ENCODE data around the gene SYCP2.

SYCP2 gene

DNA sequence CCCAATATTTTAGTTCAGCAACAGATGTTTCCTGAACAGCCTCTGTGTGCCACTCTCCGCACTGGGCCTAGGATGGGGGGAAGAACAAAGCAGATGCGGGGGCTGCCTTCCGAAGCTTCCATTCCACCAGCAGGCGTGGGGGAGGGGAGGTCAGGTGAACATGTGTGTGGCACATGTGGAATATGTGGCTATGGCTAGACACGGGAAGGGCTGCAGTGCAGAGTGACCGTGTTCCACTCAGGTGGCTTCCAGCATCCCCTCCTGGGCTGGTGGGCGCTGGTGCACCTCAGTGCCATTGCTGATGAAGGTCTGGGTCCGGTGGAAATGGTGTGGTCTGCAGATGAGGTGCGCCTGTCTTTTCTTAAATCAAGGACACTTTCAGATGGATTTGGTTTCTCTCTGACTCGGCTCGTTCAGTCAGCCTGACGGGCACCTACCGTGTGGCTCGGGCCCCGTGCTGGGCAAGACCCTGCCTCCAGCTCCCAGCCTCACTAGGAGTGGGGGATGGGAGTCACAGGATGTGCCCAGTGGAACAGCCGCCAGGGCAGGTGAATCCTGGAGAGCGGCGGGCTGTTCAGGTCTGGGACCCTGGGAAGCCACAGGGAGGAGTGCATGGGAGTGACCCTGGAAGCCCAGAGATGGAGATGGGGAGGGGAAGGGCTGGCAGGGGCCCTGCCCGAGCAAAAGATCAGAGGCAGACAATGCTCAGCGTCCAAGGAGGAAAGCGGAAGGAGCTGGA is 111.0 kb downstream of the SYCP2 start:
- DNase-seq (ENCODE audit: low spot score), result no peak

GRCh38 chr20:59821788-59822187 is 111.6 kb downstream of the SYCP2 start:
- DNase-seq (ENCODE audit: low spot score), result no peak

- no peak for DNase-seq (ENCODE audit: low spot score)
These were observed 112.2 kb downstream of the SYCP2 start for GRCh38 chr20:59821201-59821600.

DNA sequence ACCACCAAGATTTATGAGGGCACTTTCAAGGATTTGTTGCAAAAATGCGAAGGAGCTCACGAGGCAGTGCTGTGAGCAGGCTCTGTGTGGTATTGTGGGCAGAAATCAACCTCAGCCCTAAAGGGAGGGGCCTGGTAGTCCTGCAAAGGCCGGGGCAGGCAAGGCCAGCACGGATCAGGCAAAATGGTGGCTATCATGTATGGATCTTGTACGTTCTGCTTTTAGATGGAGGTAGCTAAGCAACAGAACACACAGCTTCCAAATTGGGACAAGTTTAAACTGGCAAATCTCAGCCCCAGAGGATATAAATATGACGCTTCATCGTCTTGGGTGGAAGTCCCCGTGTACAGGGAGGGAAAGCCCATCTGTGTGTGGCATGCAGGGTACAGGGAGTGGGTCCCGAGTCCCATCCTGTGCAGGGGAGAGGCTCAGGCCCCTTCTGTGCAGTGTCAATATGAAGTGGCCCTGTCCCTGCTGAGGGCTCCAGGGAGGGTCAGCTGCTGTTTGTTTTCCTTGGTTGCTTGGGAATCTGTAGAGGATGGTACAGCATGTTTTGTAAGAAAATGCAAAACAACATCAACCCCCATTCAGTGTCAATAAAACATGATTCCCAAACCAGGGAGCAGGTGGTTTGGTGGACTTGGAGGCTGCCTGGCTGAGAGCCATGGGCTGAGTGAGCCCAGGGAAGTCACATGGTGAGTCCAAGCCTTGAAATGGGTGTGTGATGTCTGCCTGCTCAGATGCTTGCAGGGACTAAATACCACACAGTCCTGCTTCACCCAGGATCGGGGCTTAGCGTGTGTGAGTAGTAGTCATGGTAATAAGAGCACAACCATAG is 113.0 kb downstream of the SYCP2 start:
- DNase-seq (ENCODE audit: low spot score), result peak; percentile 54

DNA sequence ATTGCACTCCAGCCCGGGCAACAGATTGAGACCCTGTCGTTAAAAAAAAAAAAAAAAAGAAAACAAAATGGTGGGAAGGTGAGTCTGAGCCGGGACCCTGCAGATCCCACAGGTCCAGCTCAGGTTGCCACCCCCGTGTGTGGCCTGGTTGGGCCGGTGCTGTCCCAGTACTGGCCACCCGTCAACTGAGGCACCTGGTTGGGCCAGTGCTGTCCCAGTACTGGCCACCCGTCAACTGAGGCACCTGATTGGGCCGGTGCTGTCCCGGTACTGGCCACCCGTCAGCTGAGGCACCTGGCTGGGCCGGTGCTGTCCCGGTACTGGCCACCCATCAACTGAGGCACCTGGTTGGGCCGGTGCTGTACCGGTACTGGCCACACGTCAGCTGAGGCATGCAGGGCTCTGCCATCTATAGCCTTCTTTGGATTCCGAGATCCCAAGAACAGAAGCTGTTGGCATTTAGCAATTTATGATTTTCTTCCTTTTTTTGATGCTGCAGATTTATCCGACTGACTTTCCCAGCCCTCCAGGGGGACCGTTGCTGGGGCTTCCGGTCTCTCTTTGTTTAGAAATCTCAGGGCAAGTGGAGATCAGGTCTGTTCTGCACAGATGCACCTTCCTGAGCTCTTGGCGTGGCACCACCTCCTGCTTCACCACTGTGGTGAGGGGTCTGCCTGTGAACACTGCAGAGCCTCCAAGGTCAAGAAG is 113.8 kb downstream of the SYCP2 start:
- no peak for DNase-seq (ENCODE audit: low spot score)

DNA sequence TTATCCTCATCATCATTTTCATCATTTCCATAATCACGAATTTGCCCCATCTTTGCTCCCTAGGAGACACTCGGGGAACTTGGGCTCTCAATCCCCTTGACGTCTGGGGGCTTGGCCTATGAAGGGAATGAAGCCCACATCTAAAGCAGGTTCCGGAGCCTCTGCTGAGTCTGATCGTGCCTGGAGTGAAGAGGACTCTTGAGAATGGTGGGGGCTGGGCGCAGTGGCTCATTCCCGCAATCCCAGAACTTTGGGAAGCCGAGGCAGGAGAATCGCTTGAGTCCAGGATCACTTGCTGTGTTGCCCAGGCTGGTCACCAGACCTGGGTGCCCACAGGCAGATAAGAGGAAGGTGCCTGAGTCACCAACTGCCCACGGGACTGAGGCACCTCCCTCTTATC is 114.5 kb downstream of the SYCP2 start:
- DNase-seq (ENCODE audit: low spot score), result no peak

DNA sequence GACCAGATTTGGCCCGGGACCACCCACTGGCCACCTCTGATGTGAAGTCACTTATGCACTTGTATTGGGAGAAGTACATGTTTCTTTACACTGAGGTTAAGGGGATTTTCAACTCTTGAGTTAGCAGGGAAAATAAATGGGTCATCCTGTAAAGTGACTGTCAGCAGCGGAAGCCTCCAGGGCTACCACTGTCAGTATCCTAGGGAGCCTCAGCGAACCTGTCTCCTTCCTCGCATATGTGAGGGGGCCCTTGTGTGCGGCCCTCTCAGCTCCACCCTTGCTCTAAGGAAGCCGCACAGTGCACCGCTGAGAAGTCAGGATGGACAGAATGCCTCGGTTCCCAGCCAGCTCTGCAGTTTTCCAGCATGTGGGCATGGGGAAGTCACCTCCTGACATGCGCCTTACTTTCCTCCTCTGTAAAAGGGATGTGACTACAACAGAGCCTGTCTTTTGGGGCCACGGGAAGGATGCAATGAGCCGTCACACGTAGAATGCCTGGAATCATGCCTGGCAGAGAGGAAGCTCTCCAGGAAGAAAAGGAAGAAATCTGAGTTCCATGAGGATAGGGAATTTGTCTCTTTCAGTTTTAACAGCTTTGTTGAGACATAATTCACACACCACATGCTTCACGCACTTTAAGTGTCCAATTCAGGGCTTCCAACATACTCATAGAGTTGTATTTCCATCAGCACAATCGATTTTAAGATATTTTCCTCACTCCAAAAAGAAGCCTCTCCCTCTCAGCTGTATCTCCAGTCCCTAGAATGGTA is 115.4 kb downstream of the SYCP2 start:
- no peak for DNase-seq (ENCODE audit: low spot score)

DNA sequence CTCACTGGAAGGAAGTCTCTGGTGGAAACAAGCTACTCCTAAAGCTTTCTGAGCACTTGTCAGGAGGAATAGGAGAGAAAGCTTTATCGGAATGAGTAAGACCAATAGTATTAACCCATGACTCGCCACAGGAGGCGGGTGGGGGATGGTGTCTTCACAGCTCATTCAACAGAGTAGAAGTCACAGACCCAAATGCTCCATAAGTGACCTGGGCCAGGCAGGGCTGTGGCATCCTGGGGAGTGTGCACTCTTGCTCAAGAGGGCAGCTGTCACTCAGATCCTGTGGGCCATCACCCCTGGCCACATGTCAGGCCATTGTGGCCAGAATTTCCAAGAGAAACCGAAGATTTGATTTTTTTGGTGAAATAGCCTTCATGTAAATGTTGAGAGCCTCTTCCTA is 116.0 kb downstream of the SYCP2 start:
- no peak for DNase-seq (ENCODE audit: low spot score)

DNA sequence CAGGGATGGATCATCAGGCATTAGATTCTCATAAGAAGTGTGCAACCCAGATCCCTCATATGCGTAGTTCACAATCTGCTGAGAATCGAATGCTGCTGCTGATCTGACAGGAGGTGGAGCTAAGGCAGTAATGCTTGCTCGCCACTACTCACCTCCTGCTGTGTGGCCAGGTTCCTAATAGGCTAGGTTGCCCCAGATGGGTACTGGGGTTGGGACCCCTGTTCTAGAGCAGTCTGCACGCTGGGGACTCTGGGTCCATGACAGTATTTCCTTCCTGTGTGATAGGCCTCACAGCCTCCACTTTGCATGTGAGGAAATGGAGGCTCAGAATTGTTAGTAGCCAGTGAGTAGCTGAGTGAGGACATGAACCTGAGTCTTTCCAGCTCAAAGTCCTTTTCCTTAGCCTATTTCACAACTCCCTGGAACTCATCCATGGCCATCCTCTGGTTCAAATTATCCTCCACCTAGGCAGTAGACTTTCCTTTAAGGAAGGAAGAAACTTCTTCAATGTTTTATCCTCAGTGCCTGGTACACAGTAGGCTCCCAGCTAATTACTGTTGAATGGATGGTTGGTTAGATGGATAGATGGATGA is 117.2 kb downstream of the SYCP2 start:
- no peak for DNase-seq (ENCODE audit: low spot score)

- DNase-seq (ENCODE audit: low spot score), result no peak
These were observed 118.5 kb downstream of the SYCP2 start for GRCh38 chr20:59814840-59815340.

DNA sequence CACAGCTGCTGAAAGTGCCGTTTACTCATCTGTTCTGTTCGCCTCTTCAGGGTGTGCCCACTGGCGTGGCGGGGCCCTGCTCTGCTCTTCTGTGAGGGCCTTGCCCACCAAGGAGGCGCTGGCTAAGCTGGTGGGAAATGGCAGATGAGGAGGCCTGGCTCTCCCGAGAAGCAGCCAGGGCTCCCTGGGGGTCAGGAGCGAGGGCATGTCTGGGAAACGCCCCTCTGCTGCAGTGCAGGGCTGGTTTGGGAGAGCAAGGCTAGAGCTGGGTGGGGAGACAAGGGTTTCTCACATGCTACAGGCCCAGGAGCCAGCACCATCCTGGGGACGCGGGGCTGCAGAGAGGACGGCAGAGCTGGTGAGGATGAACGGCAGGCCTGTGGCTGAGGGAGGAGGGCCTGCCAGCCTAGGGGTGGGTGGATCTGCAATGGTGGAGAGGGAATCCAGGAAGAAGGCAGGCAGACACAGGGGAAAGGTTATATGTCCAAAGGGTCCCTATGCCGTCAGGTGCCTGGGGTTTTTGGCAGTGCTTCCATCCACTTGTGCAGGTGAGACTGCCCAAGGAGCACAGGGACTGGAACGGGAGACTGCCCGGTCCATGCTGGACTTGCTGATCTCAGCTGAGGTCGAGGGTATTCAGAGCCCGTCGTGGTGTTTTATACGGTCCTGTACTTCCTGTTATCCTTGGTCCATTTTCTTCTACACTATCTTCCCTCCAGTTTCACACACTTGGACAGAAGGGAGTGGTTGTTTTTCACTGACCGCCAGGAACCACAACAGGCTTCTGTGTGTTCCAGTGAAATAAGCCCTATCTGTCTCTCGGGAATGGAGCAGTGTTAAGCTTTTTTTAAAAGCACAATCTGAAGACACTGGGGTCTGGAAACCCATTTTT is 119.2 kb downstream of the SYCP2 start:
- DNase-seq (ENCODE audit: low spot score), result no peak

Data from AG20443 (cell line).